Measurements from ENCODE around the gene SGIP1.

SGIP1 gene

GRCh38 chr1:66533804-66534740 lies at the start of gene SGIP1:
TSS of gene SGIP1 (plus strand) at chr1:66534153. CDS start at chr1:66534359, 206 bp downstream.
- peak; percentile 45 for DNase-seq

GRCh38 chr1:66489151-66489550 lies 44.8 kb upstream of the SGIP1 start:
- no peak for DNase-seq

GRCh38 chr1:66489972-66490601 lies 43.9 kb upstream of the SGIP1 start:
- DNase-seq, result no peak

GRCh38 chr1:66490816-66491215 lies 43.1 kb upstream of the SGIP1 start:
- DNase-seq, result no peak

- DNase-seq, result no peak
Observed at GRCh38 chr1:66492424-66492823, 41.5 kb upstream of the SGIP1 start.

- DNase-seq, result no peak
Observed at GRCh38 chr1:66493731-66494130, 40.2 kb upstream of the SGIP1 start.

- DNase-seq, result no peak
Observed at GRCh38 chr1:66494482-66494881, 39.5 kb upstream of the SGIP1 start.

- no peak for DNase-seq
Observed at GRCh38 chr1:66495495-66495894, 38.5 kb upstream of the SGIP1 start.

- DNase-seq, result no peak
Observed at GRCh38 chr1:66497910-66498309, 36.0 kb upstream of the SGIP1 start.

- no peak for DNase-seq
Observed at GRCh38 chr1:66500301-66500700, 33.7 kb upstream of the SGIP1 start.

GRCh38 chr1:66502086-66502485 lies 31.9 kb upstream of the SGIP1 start:
- DNase-seq, result no peak

GRCh38 chr1:66503841-66504470 lies 30.0 kb upstream of the SGIP1 start:
- DNase-seq, result peak; percentile 43

- DNase-seq, result peak; percentile 61
Observed at GRCh38 chr1:66505671-66506392, 28.1 kb upstream of the SGIP1 start.

- no peak for DNase-seq
Observed at GRCh38 chr1:66506393-66506687, 27.6 kb upstream of the SGIP1 start.

- DNase-seq, result no peak
Observed at GRCh38 chr1:66506991-66507390, 27.0 kb upstream of the SGIP1 start.

- no peak for DNase-seq
Observed at GRCh38 chr1:66510407-66510806, 23.5 kb upstream of the SGIP1 start.

- no peak for DNase-seq
Observed at GRCh38 chr1:66511118-66511517, 22.8 kb upstream of the SGIP1 start.

- no peak for DNase-seq
Observed at GRCh38 chr1:66517959-66518358, 16.0 kb upstream of the SGIP1 start.

GRCh38 chr1:66518654-66519053 lies 15.3 kb upstream of the SGIP1 start:
- DNase-seq, result no peak

GRCh38 chr1:66519992-66520391 lies 14.0 kb upstream of the SGIP1 start:
- DNase-seq, result no peak

GRCh38 chr1:66520655-66521054 lies 13.3 kb upstream of the SGIP1 start:
- DNase-seq, result no peak

GRCh38 chr1:66521721-66522365 lies 12.1 kb upstream of the SGIP1 start:
- DNase-seq, result peak; percentile 32

GRCh38 chr1:66523562-66523961 lies 10.4 kb upstream of the SGIP1 start:
- no peak for DNase-seq
